Ammon's horn (tissue), 1 donor: ENCODE measurements around the gene COL21A1.

Source experiments
- DNase-seq: peaks from one replicate; pipeline ENCODE4 v3.0.0-alpha.2; 2016; ENCODE audit warnings: low spot score

The COL21A1 gene

DNA sequence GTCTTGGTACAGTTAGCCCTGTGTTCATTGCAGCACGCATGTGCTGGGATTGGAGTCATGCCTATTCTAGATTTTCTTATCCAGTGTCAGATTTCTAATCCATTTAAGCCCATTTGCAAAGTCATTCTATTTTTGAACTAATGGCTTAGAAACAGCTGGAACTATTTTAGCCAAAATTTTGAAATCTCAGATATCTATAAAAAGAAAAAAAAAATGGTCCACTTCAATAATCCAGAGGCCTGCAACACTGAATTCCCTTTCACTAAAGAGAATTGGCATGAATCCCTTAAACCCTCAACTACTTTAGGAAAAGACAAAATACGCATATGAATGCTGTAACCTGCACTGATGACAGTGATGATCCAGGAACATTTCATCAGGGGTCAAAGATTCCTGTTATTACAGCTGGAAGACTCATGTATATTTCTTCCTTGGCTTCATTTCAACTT is 1.5 kb downstream of the COL21A1 start:
- no peak for DNase-seq

DNA sequence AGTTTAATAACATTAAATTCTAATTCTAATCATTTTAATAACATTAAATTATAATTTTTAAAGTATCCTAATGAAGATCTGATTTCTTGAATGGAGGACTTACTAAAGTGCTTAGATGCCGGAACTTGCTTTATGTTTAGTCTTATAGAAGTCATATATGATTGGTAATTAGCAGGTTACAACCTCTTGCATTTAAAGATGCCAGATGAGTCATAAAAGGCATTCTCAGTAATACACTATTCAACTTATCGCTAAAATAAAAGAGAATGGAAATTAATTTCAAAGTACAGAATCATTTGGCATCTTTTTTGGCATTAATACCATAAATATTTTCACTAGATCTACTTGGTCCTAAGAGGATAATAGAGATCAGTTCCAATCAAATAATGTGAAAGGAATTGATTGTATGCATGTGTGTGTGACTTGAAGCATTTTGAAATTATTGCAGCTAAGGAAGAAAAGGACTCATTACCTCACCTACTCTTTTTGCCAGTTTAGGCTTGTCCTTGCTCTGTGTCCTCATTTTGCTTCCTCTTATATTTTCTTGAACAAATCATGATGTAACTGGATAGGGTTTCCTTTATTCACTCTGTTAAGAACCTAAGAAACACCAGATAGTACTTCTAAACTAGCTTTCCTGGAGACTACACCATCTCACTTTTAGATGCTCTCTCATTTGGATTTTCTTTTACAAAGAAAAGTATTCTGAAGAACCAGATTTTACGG is 2.7 kb downstream of the COL21A1 start:
- no peak for DNase-seq

- DNase-seq, result no peak
Measured at GRCh38 chr6:56244089-56244488, 3.3 kb downstream of the COL21A1 start.

DNA sequence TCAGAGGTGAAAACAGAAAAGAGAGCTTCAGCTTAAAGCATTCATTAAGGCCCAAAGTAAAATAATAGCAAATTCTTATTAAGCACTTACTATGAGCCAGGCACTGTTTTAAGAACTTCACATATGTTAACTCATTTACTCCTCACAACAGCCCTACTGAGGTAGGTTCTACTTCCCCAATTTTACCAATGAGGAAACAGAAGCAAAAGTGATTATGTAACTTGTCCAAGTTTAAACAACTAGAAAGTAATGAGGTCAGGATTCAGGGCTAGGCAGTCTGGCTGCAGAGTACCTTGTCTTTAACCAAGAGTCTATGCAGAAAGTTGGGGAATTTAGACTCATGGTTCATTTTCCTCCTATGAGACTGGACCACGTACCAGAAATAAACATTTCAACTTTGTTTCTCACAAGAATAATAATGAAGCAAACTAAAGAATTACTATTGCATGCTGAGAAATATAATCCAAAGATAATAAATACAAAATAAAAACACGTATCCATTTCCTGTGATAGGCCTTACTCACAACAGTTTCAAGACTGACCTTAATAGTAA is 3.8 kb downstream of the COL21A1 start:
- no peak for DNase-seq

DNA sequence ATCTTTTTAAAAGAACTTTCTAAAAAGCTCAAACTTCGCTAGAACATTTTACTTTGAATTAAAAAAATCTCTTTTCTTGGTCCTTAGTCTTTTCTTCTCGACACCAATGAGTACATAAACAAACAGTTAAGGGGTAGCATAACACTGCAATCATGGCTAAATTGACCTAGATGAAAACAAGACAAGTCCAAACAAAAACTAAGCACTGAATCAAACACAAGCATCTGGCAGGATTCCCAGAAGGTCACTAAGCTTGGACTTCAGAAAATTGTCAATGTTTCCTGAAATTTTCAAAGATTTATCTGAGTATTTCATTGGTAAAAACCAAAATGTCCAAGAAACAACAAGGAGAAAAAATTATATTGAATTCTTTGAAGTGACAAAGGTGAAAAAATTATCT is 5.0 kb downstream of the COL21A1 start:
- peak; percentile 43 for DNase-seq

DNA sequence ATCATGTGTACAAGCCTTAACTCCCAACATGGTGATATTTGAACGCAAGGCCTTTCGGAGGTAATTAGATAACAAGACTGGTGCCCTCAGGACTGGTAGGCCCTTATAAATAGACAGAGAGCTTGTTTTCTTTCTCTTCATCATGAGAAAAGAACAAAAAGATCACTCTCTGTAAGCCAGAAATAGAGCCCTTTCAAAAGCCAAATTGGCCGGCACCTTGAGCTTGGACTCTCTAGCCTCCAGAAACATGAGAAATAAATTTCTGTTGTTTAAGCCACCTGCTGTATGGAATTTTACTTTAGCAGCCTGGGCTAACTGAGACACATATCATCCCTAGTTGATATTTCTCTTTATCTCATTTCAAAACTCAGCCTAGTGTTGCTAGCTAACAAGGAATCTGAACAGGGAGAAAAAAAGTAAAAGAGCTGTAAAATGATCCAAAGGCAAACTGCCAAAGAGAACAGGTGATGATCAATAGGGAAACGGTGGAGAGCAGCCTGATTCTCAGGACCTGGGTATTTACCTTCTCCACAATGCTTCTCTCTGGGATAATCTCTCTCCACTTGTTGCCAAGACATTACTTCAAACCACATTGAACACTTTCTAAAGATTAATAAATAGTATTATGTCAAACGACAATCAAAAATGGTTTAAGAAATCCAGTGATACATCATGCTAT is 6.1 kb downstream of the COL21A1 start:
- DNase-seq, result peak; percentile 10

DNA sequence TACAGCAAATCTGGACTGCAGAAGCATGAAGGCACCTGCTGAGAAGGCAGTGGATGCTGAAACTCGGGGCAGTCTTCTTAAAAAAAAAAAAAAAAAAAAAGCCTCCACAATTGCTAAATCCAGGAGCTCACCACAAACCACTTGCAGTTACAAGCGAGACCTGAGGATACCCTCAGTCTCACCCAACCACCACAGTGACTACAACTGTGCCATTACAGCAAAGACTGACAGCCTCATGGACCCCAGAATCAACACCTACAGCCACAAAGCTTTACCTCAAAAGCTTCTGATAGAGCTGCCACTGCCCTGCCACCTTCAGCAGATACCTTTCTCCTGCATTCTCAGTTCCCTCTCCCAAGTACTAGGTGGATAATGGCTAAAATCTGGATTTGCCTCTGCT is 9.0 kb downstream of the COL21A1 start:
- no peak for DNase-seq

- DNase-seq, result peak; percentile 49
Measured at GRCh38 chr6:56235245-56235644, 12.1 kb downstream of the COL21A1 start.

DNA sequence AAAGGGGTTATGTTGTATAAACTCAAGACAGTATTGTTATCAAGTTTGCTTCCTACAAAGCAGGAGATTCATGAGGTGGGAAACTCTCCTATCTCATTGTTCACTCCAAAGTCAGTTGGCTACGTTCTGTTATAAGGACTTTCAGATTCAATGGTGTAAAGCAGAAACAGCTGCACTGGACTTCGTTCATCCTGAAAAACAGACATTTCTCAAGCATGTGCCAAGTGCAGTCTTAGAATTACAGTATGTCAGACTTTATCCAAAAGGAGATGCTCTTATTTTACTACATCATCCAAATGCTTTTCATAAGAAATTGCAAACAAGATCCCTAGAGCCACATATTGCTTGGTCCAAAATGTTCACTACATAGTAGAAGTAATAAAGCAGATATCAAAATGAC is 14.9 kb downstream of the COL21A1 start:
- DNase-seq, result no peak

- DNase-seq, result no peak
Measured at GRCh38 chr6:56231827-56232226, 15.6 kb downstream of the COL21A1 start.

GRCh38 chr6:56230976-56231566 is 16.3 kb downstream of the COL21A1 start:
- no peak for DNase-seq

DNA sequence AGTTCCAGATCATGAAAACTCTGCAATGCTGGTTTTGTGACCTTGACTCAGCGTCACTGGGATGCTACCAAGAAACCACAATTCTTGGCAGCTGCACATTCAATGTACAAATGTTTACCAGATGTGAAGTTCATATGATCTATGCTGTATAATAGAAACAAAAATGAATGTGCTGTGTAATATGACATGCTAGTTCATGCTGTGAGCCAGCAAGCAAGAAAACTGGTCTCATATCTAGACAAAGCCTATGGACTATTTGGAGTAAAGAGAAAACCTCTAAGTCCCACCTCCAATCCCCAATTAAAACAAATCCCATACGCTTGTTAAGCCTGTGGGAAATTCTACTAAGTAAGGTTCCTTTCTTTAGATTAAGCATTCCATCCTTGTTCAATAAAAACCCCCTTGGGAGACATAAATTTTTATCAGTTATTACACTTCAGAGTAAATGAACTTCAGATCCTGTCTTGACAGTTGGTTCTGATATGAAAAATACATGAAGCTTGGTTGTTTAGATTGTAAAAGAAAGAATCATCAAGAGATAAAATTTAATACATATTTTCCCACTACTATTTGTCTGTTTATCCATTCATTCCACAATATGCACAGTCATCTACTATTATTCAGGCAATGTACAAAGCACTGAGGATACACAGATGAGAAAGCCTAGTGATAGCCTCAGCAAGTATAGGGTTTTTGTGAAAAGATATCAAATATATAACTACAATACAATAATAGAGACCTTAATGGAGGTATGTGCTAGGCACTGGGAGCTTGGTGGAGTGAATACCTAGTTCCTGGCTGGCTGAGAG is 20.1 kb downstream of the COL21A1 start:
- DNase-seq, result no peak

DNA sequence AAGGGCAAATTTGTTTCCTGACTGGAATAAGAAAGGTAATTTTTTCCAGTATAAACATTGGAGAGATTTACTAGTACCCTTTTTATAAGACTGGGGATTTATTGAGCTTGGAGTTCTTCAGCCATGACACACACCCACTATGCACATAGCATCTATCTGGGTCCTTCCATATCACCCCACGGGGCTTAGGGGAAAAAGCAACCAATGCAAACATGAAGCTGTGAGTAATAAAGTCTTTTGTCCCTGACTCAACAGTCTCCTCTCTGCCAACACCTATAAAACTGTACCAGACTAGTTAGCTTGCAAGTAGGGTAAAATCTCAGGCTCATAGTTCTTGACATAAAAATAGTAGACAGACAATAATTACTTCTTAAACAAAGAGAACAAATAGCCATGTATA is 23.4 kb downstream of the COL21A1 start:
- DNase-seq, result no peak

DNA sequence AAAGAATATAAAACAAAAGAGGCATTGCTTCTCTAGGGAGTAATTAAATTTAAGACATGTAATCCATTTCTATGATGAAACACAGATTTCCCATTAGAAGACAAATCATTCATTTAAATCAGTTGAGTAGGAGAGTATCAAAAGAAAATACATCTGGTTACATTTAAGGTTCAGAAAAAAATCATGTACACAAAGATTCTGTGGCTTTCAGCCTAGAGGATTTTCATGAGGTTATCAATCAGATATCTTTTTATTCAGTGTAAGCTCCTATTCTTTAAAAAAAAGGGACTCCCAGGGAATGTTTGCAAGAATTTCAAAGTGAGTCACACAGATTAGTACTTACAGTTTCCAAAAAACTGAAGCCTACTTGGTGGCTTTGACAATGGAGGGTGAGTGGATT is 24.9 kb downstream of the COL21A1 start:
- DNase-seq, result no peak

- DNase-seq, result no peak
Measured at GRCh38 chr6:56220078-56220477, 27.3 kb downstream of the COL21A1 start.

- no peak for DNase-seq
Measured at GRCh38 chr6:56214703-56215101, 32.7 kb downstream of the COL21A1 start.

GRCh38 chr6:56214041-56214702 is 33.2 kb downstream of the COL21A1 start:
- DNase-seq, result peak; percentile 21

GRCh38 chr6:56211724-56212123 is 35.7 kb downstream of the COL21A1 start:
- no peak for DNase-seq

- DNase-seq, result no peak
Measured at GRCh38 chr6:56204134-56204533, 43.2 kb downstream of the COL21A1 start.

- no peak for DNase-seq
Measured at GRCh38 chr6:56199956-56200355, 47.4 kb downstream of the COL21A1 start.

GRCh38 chr6:56193846-56194245 is 53.5 kb downstream of the COL21A1 start:
- no peak for DNase-seq

DNA sequence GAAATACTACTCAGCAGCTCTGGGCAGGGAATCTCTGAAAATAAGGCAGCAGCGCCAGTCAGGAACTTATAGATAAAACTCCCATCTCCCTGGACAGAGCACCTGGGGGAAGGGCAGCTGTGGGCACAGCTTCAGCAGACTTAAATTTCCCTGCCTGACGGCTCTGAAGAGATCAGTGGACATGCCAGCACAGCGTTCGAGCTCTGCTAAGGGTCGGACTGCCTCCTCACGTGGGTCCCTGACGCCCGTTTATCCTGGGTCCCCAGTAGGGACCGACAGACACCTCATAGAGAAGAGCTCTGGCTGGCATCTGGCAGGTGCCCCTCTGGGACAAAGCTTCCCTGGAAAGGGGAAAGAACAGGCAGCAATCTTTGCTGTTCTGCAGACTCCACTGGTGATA is 59.0 kb downstream of the COL21A1 start:
- no peak for DNase-seq
